Colonic mucosa (tissue), 4 donors: ENCODE data around the gene PRELID1. TPM values are rescaled to one million over a fixed set of nuclear protein-coding genes. Genes with fewer than 3 reads are reported as not detected.

ENCODE experiments used
- DNase-seq: peaks from one replicate; pipeline ENCODE4 v3.0.0-alpha.2; 2020
- H3K27ac ChIP-seq: fragments of 200-600 bp; one replicate; pipeline ENCODE4 v1.8.0; 2021
- H3K27me3 ChIP-seq: fragments of 200-600 bp; one replicate; pipeline ENCODE4 v1.8.0; 2021
- H3K36me3 ChIP-seq: fragments of 200-600 bp; one replicate; pipeline ENCODE4 v1.8.0; 2021
- H3K4me1 ChIP-seq: fragments of 200-600 bp; one replicate; pipeline ENCODE4 v1.8.0; 2021; ENCODE audit warnings: mild to moderate bottlenecking
- H3K4me3 ChIP-seq: fragments of 200-600 bp; one replicate; pipeline ENCODE4 v1.8.0; 2021
- H3K9ac ChIP-seq, 2 donors: one replicate each; pipeline ENCODE4 v1.7.0; 2013; ENCODE audit warnings: control low read depth in 2 of 2, low read depth in 2 of 2, low read length in 2 of 2
- H3K9me3 ChIP-seq: fragments of 200-600 bp; one replicate; pipeline ENCODE4 v1.8.0; 2021
- intact Hi-C: fragments of 100-400 bp; cut with DNase I; formaldehyde crosslinking; loops from one replicate; pipeline ENCODE4 v1.14.1; 2022
- total RNA-seq, 2 donors: library from RNA; stranded (reverse); fragmentation: NEBNext Ultra II Directional in 1 of 2; extraction: Animal tissue kit (Norgen Biotek cat#: 25700) in 1 of 2; gene quantifications; one replicate each; pipeline ENCODE4 v1.2.1, GENCODE V29; 2021
- TF ChIP-seq, protein P1 (sequence below): fragments of 200-600 bp; IDR thresholded peaks from one replicate; pipeline ENCODE4 v1.8.0; 2022; ENCODE audit warnings: antibody characterized with exemption, mild to moderate bottlenecking
- donor health status: healthy.
- donor health status: DM: no; HTN: no; CAD: no.
- donor health status: DM: no; HTN: no; CAD: no.

Gene PRELID1
- total RNA-seq, 2 donors from 2014 or later, result 245 to 396 TPM

DNA sequence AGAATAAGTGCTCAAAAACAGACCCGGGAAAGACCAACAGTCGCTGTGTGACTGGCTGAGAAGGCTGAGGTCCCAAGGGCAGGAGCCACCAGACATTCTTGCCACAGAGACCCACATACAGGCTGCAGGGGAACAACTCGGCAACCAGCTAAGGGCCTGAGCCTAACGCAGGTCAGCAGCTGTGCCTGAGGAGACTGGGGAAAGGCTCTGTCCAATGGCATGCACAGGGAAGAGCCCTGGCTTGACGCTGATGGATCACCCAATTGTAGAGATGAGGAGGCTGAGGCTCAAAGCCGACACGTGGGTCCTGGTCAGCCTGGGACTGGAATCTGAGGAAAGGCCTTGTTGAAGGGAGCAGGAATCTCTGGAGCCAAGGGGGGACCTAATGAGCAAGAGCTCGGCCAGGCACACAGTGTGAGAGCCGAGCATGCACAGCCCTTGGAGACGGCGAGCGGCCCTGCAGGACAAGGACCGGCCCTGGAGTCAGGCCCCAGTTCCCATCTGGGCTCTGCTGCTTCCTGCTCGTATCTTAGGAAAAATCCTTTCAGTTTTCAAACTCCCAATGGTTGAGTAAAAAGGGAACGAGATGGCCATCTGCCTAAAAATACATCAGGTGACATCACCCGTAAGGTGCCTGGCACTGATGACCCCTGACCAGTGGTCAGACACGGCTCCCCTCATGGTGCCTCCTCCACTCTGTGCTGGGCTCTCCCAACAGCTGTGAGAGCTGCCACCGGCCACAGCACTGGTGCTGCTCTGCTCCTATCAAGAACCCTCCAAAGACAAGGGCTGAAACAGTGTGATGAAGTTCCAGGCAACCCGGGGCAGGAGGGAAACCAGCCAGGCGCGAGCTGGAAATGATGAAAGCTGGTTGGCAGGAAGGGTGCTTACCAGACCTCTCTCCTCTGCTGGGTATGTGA is 31.4 kb downstream of the PRELID1 start:
- Histone ChIP-seq H3K36me3 (peaks cover 47% of the 10 kb centered on the region), H3K9ac (no peak overlapping the region), H3K4me1 (no peaks in the 10 kb centered on the region), H3K27me3 (no peaks in the 10 kb centered on the region), H3K9me3 (no peaks in the 10 kb centered on the region), H3K4me3 (no peak overlapping the region), H3K27ac (no peak overlapping the region)
- DNase-seq, result no peak
- TF ChIP-seq, protein P1, sequence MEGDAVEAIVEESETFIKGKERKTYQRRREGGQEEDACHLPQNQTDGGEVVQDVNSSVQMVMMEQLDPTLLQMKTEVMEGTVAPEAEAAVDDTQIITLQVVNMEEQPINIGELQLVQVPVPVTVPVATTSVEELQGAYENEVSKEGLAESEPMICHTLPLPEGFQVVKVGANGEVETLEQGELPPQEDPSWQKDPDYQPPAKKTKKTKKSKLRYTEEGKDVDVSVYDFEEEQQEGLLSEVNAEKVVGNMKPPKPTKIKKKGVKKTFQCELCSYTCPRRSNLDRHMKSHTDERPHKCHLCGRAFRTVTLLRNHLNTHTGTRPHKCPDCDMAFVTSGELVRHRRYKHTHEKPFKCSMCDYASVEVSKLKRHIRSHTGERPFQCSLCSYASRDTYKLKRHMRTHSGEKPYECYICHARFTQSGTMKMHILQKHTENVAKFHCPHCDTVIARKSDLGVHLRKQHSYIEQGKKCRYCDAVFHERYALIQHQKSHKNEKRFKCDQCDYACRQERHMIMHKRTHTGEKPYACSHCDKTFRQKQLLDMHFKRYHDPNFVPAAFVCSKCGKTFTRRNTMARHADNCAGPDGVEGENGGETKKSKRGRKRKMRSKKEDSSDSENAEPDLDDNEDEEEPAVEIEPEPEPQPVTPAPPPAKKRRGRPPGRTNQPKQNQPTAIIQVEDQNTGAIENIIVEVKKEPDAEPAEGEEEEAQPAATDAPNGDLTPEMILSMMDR, result no peak
- intact Hi-C loops, result no loop called here

DNA sequence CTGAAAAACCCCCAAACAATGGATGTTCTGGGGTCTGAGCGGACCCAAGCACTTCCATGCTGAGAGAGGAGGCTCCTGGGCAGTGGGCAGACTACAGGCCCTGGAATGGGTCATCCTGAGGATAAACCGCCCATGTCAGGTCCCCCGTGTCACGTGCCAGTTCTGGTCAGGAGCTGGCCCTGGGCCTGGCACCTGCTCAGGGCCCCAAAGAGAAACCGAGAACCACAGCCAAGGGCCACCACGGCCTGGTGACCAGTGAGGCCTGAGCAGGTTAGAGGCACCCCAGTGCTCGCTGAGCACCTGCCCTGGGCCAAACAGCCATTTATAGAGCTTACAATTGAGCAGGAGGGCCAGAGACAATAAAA is 32.1 kb downstream of the PRELID1 start:
- Histone ChIP-seq H3K27ac (no peak overlapping the region), H3K4me3 (no peak overlapping the region), H3K9ac (no peak overlapping the region), H3K27me3 (no peaks in the 10 kb centered on the region), H3K36me3 (peaks cover 47% of the 10 kb centered on the region), H3K9me3 (no peaks in the 10 kb centered on the region), H3K4me1 (no peaks in the 10 kb centered on the region)
- intact Hi-C loops, result no loop called here
- no peak for DNase-seq
- TF ChIP-seq, protein P1, result no peak

- Histone ChIP-seq H3K4me3 (no peak overlapping the region), H3K9ac (no peak overlapping the region), H3K4me1 (no peaks in the 10 kb centered on the region), H3K9me3 (no peaks in the 10 kb centered on the region), H3K36me3 (peaks cover 47% of the 10 kb centered on the region), H3K27me3 (no peaks in the 10 kb centered on the region), H3K27ac (no peak overlapping the region)
- TF ChIP-seq, protein P1, result peak; percentile 14
- intact Hi-C loops, result no loop called here
- DNase-seq, result no peak
These were observed 32.5 kb downstream of the PRELID1 start for GRCh38 chr5:177336112-177336511.

DNA sequence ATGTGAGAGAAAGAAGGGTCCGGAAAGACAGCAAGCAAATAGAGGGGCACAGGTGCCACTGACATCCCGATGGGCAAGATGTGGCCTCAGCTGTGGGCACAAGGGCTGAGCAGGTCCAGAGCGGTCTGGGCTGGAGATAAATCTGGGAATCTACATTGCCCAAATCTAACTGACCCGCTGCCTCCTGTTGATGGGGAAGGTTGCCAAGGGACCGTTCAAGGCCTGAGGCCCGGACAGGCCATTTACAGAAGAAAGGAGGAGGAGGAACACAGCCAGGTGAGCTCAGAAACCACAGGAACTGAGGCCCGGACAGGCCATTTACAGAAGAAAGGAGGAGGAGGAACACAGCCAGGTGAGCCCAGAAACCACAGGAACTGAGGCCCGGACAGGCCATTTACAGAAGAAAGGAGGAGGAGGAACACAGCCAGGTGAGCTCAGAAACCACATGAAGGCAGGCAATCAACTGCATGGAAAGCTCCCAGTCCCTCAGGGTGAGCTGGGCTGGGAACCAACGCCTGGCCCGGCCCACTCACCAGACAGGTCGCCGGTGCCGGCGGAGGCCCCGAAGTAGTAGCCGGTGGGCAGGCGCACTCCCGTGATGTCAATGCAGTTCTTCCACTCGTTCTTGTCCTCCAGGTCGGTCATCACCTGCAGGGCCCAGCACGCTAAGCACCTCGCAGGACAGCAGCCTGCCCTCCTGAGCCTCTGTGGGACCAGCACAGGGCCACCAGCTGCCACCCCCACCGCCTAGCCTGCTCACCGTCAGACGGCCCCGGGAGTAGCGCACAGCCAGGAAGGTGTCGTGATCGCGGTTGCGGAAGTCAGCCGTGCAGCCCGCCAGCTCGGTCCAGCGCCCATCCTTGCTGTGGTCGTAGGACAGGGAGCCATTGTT is 33.2 kb downstream of the PRELID1 start:
- no peak overlapping the region for H3K27ac ChIP-seq
- no peaks in the 10 kb centered on the region for H3K27me3 ChIP-seq
- H3K9me3 ChIP-seq, result no peaks in the 10 kb centered on the region
- DNase-seq, result no peak
- TF ChIP-seq, protein P1, result no peak
- H3K4me3 ChIP-seq, result no peak overlapping the region
- H3K9ac ChIP-seq, result no peak overlapping the region
- H3K4me1 ChIP-seq, result no peaks in the 10 kb centered on the region
- peaks cover 43% of the 10 kb centered on the region for H3K36me3 ChIP-seq
- intact Hi-C loops, result no loop called here

GRCh38 chr5:177338251-177339106 is 34.9 kb downstream of the PRELID1 start:
- no peak overlapping the region for H3K9ac ChIP-seq
- intact Hi-C loops, result no loop called here
- no peaks in the 10 kb centered on the region for H3K9me3 ChIP-seq
- no peaks in the 10 kb centered on the region for H3K27me3 ChIP-seq
- H3K4me1 ChIP-seq, result no peaks in the 10 kb centered on the region
- peaks cover 29% of the 10 kb centered on the region for H3K36me3 ChIP-seq
- H3K27ac ChIP-seq, result no peak overlapping the region
- TF ChIP-seq, protein P1, result no peak
- no peak for DNase-seq
- H3K4me3 ChIP-seq, result no peak overlapping the region
